Naive B cell (primary cell): Measurements from ENCODE around the gene PIP5K1C. TPM values are rescaled to one million over a fixed set of nuclear protein-coding genes. Genes with fewer than 3 reads are reported as not detected.

Experiments
- ATAC-seq, 2 donors: fragments of 150-1000 bp; cut with Tn5 transposase; 2 replicates each; pipeline ENCODE4 v1.10.0; 2021; ENCODE audit warnings: low read depth in 2 of 2, mild to moderate bottlenecking in 2 of 2, moderate library complexity in 2 of 2
- DNase-seq: peaks from one replicate; pipeline ENCODE4 v3.0.0; 2022
- H3K27ac Mint-ChIP-seq, 6 donors: one replicate each; pipeline ENCODE4 v1.8.0; 2020 to 2022; ENCODE audit warnings: mild to moderate bottlenecking in 6 of 6, mixed read lengths in 6 of 6, moderate library complexity in 5 of 6, inconsistent platforms in 2 of 6
- H3K27me3 Mint-ChIP-seq, 3 donors: one replicate each; pipeline ENCODE4 v1.8.0; 2021 to 2022; ENCODE audit warnings: mixed read lengths in 3 of 3, mild to moderate bottlenecking in 1 of 3
- H3K36me3 Mint-ChIP-seq, 2 donors: one replicate each; pipeline ENCODE4 v1.8.0; 2020 to 2022; ENCODE audit warnings: mixed read lengths in 2 of 2, inconsistent platforms in 1 of 2, mild to moderate bottlenecking in 1 of 2
- H3K4me1 Mint-ChIP-seq, 3 donors: one replicate each; pipeline ENCODE4 v1.8.0; 2020 to 2022; ENCODE audit warnings: mixed read lengths in 3 of 3, inconsistent platforms in 1 of 3, mild to moderate bottlenecking in 1 of 3, moderate library complexity in 1 of 3
- H3K4me3 Mint-ChIP-seq, 8 donors: one replicate each; pipeline ENCODE4 v1.8.0; 2020 to 2022; ENCODE audit warnings: mild to moderate bottlenecking in 8 of 8, mixed read lengths in 8 of 8, moderate library complexity in 8 of 8, inconsistent platforms in 2 of 8
- H3K9me3 Mint-ChIP-seq, 7 donors: one replicate each; pipeline ENCODE4 v1.8.0; 2020 to 2022; ENCODE audit warnings: mixed read lengths in 7 of 7, mild to moderate bottlenecking in 5 of 7, inconsistent platforms in 2 of 7, moderate library complexity in 1 of 7
- polyA plus RNA-seq, 6 donors: library from polyadenylated mRNA; unstranded; fragments of 300-500 nt; fragmentation: Illumina TruSeq; gene quantifications; one replicate each; pipeline ENCODE4 v1.2.3, GENCODE V29; 2021; ENCODE audit warnings: low read depth in 6 of 6

PIP5K1C gene
- polyA plus RNA-seq, 6 donors from 2014 or later: 0.41 to 13.4 (median 4.9) TPM

- Mint-ChIP-seq H3K27ac (peak overlapping the region in 2 of 6 donors; percentile 54 to 79), H3K4me1 (peaks cover 0 to 10% (median 0%) of the 10 kb centered on the region in 3 donors), H3K36me3 (peaks cover 0 to 7% of the 10 kb centered on the region in 2 donors), H3K9me3 (peaks cover 0 to 3% (median 0%) of the 10 kb centered on the region in 7 donors), H3K4me3 (no peak overlapping the region), H3K27me3 (peaks cover 0 to 24% (median 19%) of the 10 kb centered on the region in 3 donors)
- no peak for ATAC-seq
- no peak for DNase-seq
These were observed 33.5 kb upstream of the PIP5K1C start for GRCh38 chr19:3733549-3734309.

- Mint-ChIP-seq H3K36me3 (peaks cover 0 to under 1% of the 10 kb centered on the region in 2 donors), H3K9me3 (peaks cover 0 to 2% (median 0%) of the 10 kb centered on the region in 7 donors), H3K4me3 (no peak overlapping the region), H3K4me1 (peaks cover 0 to 7% (median 0%) of the 10 kb centered on the region in 3 donors), H3K27ac (no peak overlapping the region), H3K27me3 (peaks cover 0 to 9% (median 8%) of the 10 kb centered on the region in 3 donors)
- DNase-seq (no peak), ATAC-seq (no peak)
These were observed 31.8 kb upstream of the PIP5K1C start for GRCh38 chr19:3732108-3732507.

- H3K27ac Mint-ChIP-seq: peak overlapping the region in 2 of 6 donors; percentile 20 to 67
These were observed 30.2 kb upstream of the PIP5K1C start for GRCh38 chr19:3730457-3730958.

GRCh38 chr19:3725640-3726310, 25.5 kb upstream of the PIP5K1C start:
- Mint-ChIP-seq H3K4me3 (no peak overlapping the region), H3K9me3 (peaks cover 0 to 2% (median 0%) of the 10 kb centered on the region in 7 donors), H3K4me1 (peaks cover 8 to 11% (median 8%) of the 10 kb centered on the region in 3 donors), H3K36me3 (no peaks in the 10 kb centered on the region), H3K27me3 (peaks cover 0 to 14% (median 4%) of the 10 kb centered on the region in 3 donors), H3K27ac (no peak overlapping the region)
- DNase-seq (no peak), ATAC-seq (no peak)

More at GRCh38 chr19:3730457-3730958, 30.2 kb upstream of the PIP5K1C start:
- Mint-ChIP-seq H3K36me3 (no peaks in the 10 kb centered on the region), H3K4me1 (peaks cover 0 to 7% (median 0%) of the 10 kb centered on the region in 3 donors), H3K4me3 (no peak overlapping the region), H3K9me3 (peaks cover 0 to 2% (median 0%) of the 10 kb centered on the region in 7 donors), H3K27me3 (peaks cover 0 to 1% (median 0%) of the 10 kb centered on the region in 3 donors)
- DNase-seq (no peak), ATAC-seq (no peak)

- H3K9me3 Mint-ChIP-seq: peaks cover 0 to 2% (median 0%) of the 10 kb centered on the region in 7 donors
- DNase-seq (no peak), ATAC-seq (no peak)
- H3K27me3 Mint-ChIP-seq: peaks cover 0 to 21% (median 4%) of the 10 kb centered on the region in 3 donors
- no peaks in the 10 kb centered on the region for H3K36me3 Mint-ChIP-seq
- no peak overlapping the region for H3K4me3 Mint-ChIP-seq
- peaks cover 8 to 11% (median 11%) of the 10 kb centered on the region in 3 donors for H3K4me1 Mint-ChIP-seq
- H3K27ac Mint-ChIP-seq: peak overlapping the region in 1 of 6 donors; percentile 24
These were observed 24.9 kb upstream of the PIP5K1C start for GRCh38 chr19:3725121-3725520.

GRCh38 chr19:3723883-3724282, 23.6 kb upstream of the PIP5K1C start:
- Mint-ChIP-seq H3K9me3 (peaks cover 0 to 2% (median 0%) of the 10 kb centered on the region in 7 donors), H3K4me1 (peaks cover 8 to 16% (median 11%) of the 10 kb centered on the region in 3 donors), H3K36me3 (no peaks in the 10 kb centered on the region), H3K27ac (peak overlapping the region in 1 of 6 donors; percentile 28), H3K27me3 (peaks cover 0 to 29% (median 8%) of the 10 kb centered on the region in 3 donors), H3K4me3 (no peak overlapping the region)
- ATAC-seq (no peak), DNase-seq (no peak)

GRCh38 chr19:3723110-3723488, 22.8 kb upstream of the PIP5K1C start:
- DNase-seq (no peak), ATAC-seq (no peak)
- H3K27me3 Mint-ChIP-seq: peaks cover 0 to 29% (median 9%) of the 10 kb centered on the region in 3 donors
- no peaks in the 10 kb centered on the region for H3K36me3 Mint-ChIP-seq
- no peak overlapping the region for H3K4me3 Mint-ChIP-seq
- H3K9me3 Mint-ChIP-seq: peaks cover 0 to 2% (median 0%) of the 10 kb centered on the region in 7 donors
- H3K27ac Mint-ChIP-seq: peak overlapping the region in 1 of 6 donors; percentile 88
- peaks cover 8 to 17% (median 11%) of the 10 kb centered on the region in 3 donors for H3K4me1 Mint-ChIP-seq

- H3K27ac Mint-ChIP-seq: no peak overlapping the region
These were observed 22.3 kb upstream of the PIP5K1C start for GRCh38 chr19:3722443-3723109.

GRCh38 chr19:3721887-3722442, 21.7 kb upstream of the PIP5K1C start:
- Mint-ChIP-seq H3K27me3 (peaks cover 0 to 29% (median 9%) of the 10 kb centered on the region in 3 donors), H3K4me3 (peak overlapping the region in 7 of 8 donors; percentile 61 to 83 (median 70)), H3K36me3 (no peaks in the 10 kb centered on the region), H3K9me3 (peaks cover 0 to 2% (median 0%) of the 10 kb centered on the region in 7 donors), H3K27ac (no peak overlapping the region), H3K4me1 (peaks cover 8 to 17% (median 11%) of the 10 kb centered on the region in 3 donors)
- ATAC-seq (no peak), DNase-seq (no peak)

More at GRCh38 chr19:3722443-3723109, 22.3 kb upstream of the PIP5K1C start:
- no peak for DNase-seq
- ATAC-seq: no peak
- H3K4me3 Mint-ChIP-seq: peak overlapping the region in 6 of 8 donors; percentile 61 to 83 (median 70)
- H3K4me1 Mint-ChIP-seq: peaks cover 8 to 17% (median 11%) of the 10 kb centered on the region in 3 donors
- no peaks in the 10 kb centered on the region for H3K36me3 Mint-ChIP-seq
- peaks cover 0 to 29% (median 9%) of the 10 kb centered on the region in 3 donors for H3K27me3 Mint-ChIP-seq
- peaks cover 0 to 2% (median 0%) of the 10 kb centered on the region in 7 donors for H3K9me3 Mint-ChIP-seq

GRCh38 chr19:3721131-3721886, 21.0 kb upstream of the PIP5K1C start:
- peak; percentile 76 for DNase-seq
- no peaks in the 10 kb centered on the region for H3K36me3 Mint-ChIP-seq
- H3K4me1 Mint-ChIP-seq: peaks cover 8 to 17% (median 11%) of the 10 kb centered on the region in 3 donors
- no peak overlapping the region for H3K27ac Mint-ChIP-seq
- H3K9me3 Mint-ChIP-seq: peaks cover 0 to 2% (median 0%) of the 10 kb centered on the region in 7 donors
- peak; percentile 85 to 92 for ATAC-seq
- H3K27me3 Mint-ChIP-seq: peaks cover 0 to 29% (median 9%) of the 10 kb centered on the region in 3 donors
- peak overlapping the region; percentile 43 to 86 (median 75) for H3K4me3 Mint-ChIP-seq

GRCh38 chr19:3720349-3720917, 20.2 kb upstream of the PIP5K1C start:
- Mint-ChIP-seq H3K27me3 (peaks cover 0 to 31% (median 9%) of the 10 kb centered on the region in 3 donors), H3K36me3 (no peaks in the 10 kb centered on the region), H3K27ac (peak overlapping the region in 2 of 6 donors; percentile 53 to 74), H3K4me3 (peak overlapping the region in 1 of 8 donors; percentile 12), H3K4me1 (peaks cover 8 to 17% (median 11%) of the 10 kb centered on the region in 3 donors), H3K9me3 (peaks cover 0 to 2% (median 0%) of the 10 kb centered on the region in 7 donors)
- no peak for DNase-seq
- ATAC-seq: no peak
